Left lung (tissue), 10 donors: ENCODE results near the gene GFM2. TPM values are rescaled to one million over a fixed set of nuclear protein-coding genes. Genes with fewer than 3 reads are reported as not detected.
"Not testable (repeated sequence)": the region's sequence is repeated elsewhere in the genome, so short reads cannot be mapped to it uniquely, and the experiment has no call there.

ENCODE experiments used
- ATAC-seq: fragments of 200-7000 bp; cut with Tn5 transposase; one replicate; pipeline ENCODE4 v1.9.1; 2020; ENCODE audit warnings: moderate library complexity
- DNase-seq, 4 donors: peaks; one replicate each; pipeline ENCODE4 v3.0.0-alpha.2; 2013 to 2020
- H3K27ac ChIP-seq, 2 donors: fragments of 200-600 bp; sonication (generic) in 1 of 2; one replicate each; pipeline versions ENCODE4 v1.5.0 to v1.8.0; 2020 to 2021
- H3K27me3 ChIP-seq, 2 donors: fragments of 200-600 bp; sonication (generic) in 1 of 2; one replicate each; pipeline versions ENCODE4 v1.5.0 to v1.8.0; 2020 to 2021
- H3K36me3 ChIP-seq, 2 donors: fragments of 200-600 bp; sonication (generic) in 1 of 2; one replicate each; pipeline versions ENCODE4 v1.5.0 to v1.8.0; 2020 to 2021
- H3K4me1 ChIP-seq, 2 donors: fragments of 200-600 bp; one replicate each; pipeline ENCODE4 v1.8.0; 2021
- H3K4me3 ChIP-seq, 2 donors: fragments of 200-600 bp; sonication (generic) in 1 of 2; one replicate each; pipeline versions ENCODE4 v1.5.0 to v1.8.0; 2020 to 2021; ENCODE audit warnings: mild to moderate bottlenecking in 1 of 2
- H3K9me3 ChIP-seq, 2 donors: fragments of 200-600 bp; sonication (generic) in 1 of 2; one replicate each; pipeline versions ENCODE4 v1.5.0 to v1.8.0; 2020 to 2021
- CTCF ChIP-seq, 2 donors: fragments of 200-600 bp; sonication (generic) in 1 of 2; IDR thresholded peaks; one replicate each; pipeline versions ENCODE4 v1.5.0 to v1.8.0; 2021; ENCODE audit warnings: antibody characterized with exemption in 2 of 2
- intact Hi-C, 2 donors: fragments of 100-400 bp; cut with DNase I; formaldehyde crosslinking; loops; one replicate each; pipeline versions ENCODE4 v1.11.2 to v1.14.2; 2022
- polyA plus RNA-seq, 6 donors: library from polyadenylated mRNA; unstranded; fragments of 120-200 nt; gene quantifications; one replicate each; pipeline ENCODE4 v1.2.1, GENCODE V29; 2013; ENCODE audit not compliant: insufficient read length in 6 of 6
- total RNA-seq, 2 donors: library from RNA; stranded (reverse); fragmentation: NEBNext Ultra II Directional; extraction: Animal tissue kit (Norgen Biotek cat#: 25700); gene quantifications; one replicate each; pipeline ENCODE4 v1.2.1, GENCODE V29; 2021
- donor health status: DM: no; HTN: yes; CAD: no.
- donor health status: DM: no; HTN: no; CAD: no.

GFM2 gene
- total and polyA plus RNA-seq, 8 donors, result 23.4 to 49.7 (median 42.8) TPM

- H3K27ac ChIP-seq, result no peak overlapping the region
These were observed 3.4 kb downstream of the GFM2 start for GRCh38 chr5:74763504-74763903.

DNA sequence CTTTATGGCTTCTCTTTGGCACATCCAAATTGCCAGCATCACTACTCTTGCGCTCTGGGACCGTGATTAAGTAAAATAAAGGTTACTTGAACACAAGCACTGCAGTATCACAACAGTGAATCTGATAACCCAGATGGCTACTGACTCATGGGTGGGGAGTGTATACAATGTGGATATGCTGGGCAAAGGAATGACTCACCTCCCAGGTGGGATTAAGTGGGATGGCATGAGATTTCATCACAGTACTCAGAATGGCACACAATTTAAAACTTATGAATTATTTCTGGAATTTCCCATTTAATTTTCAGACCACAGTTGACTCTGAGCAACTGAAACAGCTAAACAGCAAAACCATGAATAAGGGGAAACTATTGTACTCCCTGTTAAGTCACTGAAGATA is 4.3 kb downstream of the GFM2 start:
- H3K36me3 ChIP-seq, result peaks cover 0 to 54% of the 10 kb centered on the region in 2 donors
- no peak overlapping the region for H3K27ac ChIP-seq
- no peak for ATAC-seq
- no peak overlapping the region for H3K4me3 ChIP-seq
- peaks cover 10 to 17% of the 10 kb centered on the region in 2 donors for H3K4me1 ChIP-seq
- H3K27me3 ChIP-seq, result no peaks in the 10 kb centered on the region
- no peak for TF ChIP-seq CTCF (IDR thresholded peaks at IDR 0.05)
- no peak for DNase-seq
- intact Hi-C loops, result no loop called here
- no peaks in the 10 kb centered on the region for H3K9me3 ChIP-seq

More at GRCh38 chr5:74763504-74763903, 3.4 kb downstream of the GFM2 start:
- Histone ChIP-seq H3K27me3 (no peaks in the 10 kb centered on the region), H3K4me3 (no peak overlapping the region), H3K9me3 (no peaks in the 10 kb centered on the region), H3K4me1 (peaks cover 17 to 26% of the 10 kb centered on the region in 2 donors), H3K36me3 (peaks cover 0 to 45% of the 10 kb centered on the region in 2 donors)
- intact Hi-C loops, result no loop called here
- ATAC-seq (no peak), DNase-seq (no peak)
- TF ChIP-seq CTCF (IDR thresholded peaks at IDR 0.05), result no peak

DNA sequence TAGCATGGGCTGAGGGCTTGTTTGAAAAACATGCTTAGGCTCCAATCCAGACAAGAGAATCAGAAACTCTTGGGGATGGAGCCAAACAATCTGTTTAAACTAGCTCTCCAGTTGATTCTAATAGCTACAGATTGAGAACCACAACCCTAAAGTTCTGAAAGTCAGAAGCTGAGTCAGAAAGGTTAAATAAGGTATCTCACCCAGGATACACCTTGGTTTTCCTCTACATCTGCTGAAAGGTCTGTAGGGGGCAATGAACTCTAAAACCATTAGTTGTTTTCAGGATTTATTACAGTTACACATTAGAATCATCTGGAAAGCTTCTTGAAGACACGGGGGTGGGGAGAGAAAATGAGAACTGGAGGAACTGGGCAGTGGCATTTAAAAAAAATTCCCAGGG is 5.7 kb downstream of the GFM2 start:
- no peaks in the 10 kb centered on the region for H3K27me3 ChIP-seq
- peaks cover 0 to 68% of the 10 kb centered on the region in 2 donors for H3K36me3 ChIP-seq
- H3K9me3 ChIP-seq, result peaks cover 0 to 4% of the 10 kb centered on the region in 2 donors
- H3K27ac ChIP-seq, result no peak overlapping the region
- H3K4me3 ChIP-seq, result no peak overlapping the region
- DNase-seq, result no peak
- ATAC-seq, result no peak
- H3K4me1 ChIP-seq, result peaks cover 10 to 15% of the 10 kb centered on the region in 2 donors
- intact Hi-C loops, result no loop called here
- TF ChIP-seq CTCF (IDR thresholded peaks at IDR 0.05), result no peak

DNA sequence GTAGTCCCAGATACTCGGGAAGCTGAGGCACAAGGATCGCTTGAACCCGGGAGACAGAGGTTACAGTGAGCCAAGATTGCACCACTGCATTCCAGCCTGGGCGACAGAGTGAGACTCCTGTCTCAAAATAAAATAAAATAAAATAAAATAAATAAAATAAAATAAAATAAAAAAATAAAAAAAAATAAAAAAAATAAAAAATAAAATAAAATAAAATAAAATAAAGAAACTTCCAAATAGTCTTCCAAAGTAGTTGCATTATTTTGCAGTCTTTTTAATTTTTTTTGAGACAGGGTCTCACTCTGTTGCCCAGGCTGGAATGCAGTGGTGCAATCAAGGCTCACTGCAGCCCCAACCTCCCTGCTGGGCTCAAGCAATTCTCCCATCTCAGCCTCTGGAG is 18.2 kb downstream of the GFM2 start:
- H3K36me3 ChIP-seq, result peaks cover 0 to 77% of the 10 kb centered on the region in 2 donors
- ATAC-seq, intact Hi-C loops: not testable (repeated sequence)

GRCh38 chr5:74738406-74738805 is 28.5 kb downstream of the GFM2 start:
- intact Hi-C loops, result no loop called here
- Histone ChIP-seq H3K4me1 (no peaks in the 10 kb centered on the region), H3K9me3 (no peaks in the 10 kb centered on the region), H3K27ac (no peak overlapping the region), H3K36me3 (peaks cover 0 to 76% of the 10 kb centered on the region in 2 donors), H3K27me3 (no peaks in the 10 kb centered on the region), H3K4me3 (no peak overlapping the region)
- ATAC-seq, result no peak
- DNase-seq, result no peak
- no peak for TF ChIP-seq CTCF (IDR thresholded peaks at IDR 0.05)

More for the DNA sequence above, 18.2 kb downstream of the GFM2 start:
- not testable (repeated sequence) for H3K27me3 ChIP-seq, H3K9me3 ChIP-seq, H3K27ac ChIP-seq, DNase-seq, H3K4me1 ChIP-seq, H3K4me3 ChIP-seq

- Histone ChIP-seq H3K27ac (no peak overlapping the region), H3K4me3 (no peak overlapping the region), H3K9me3 (no peaks in the 10 kb centered on the region), H3K4me1 (no peaks in the 10 kb centered on the region), H3K27me3 (no peaks in the 10 kb centered on the region), H3K36me3 (peaks cover 0 to 80% of the 10 kb centered on the region in 2 donors)
- intact Hi-C loops, result no loop called here
- ATAC-seq (no peak), DNase-seq (no peak)
- TF ChIP-seq CTCF (IDR thresholded peaks at IDR 0.05), result no peak
These were observed 30.2 kb downstream of the GFM2 start for GRCh38 chr5:74736759-74737158.
